Nucleus accumbens (tissue), 56 donors: ENCODE measurements around the gene MSMO1.
A peak's percentile ranks its signal among the peaks of the same experiment; 100 is the strongest.

ENCODE experiments used
- DNase-seq, 56 donors: peaks; one replicate each; lab custom pipeline; 2025; lab: John Stamatoyannopoulos, UW

MSMO1 gene

DNA sequence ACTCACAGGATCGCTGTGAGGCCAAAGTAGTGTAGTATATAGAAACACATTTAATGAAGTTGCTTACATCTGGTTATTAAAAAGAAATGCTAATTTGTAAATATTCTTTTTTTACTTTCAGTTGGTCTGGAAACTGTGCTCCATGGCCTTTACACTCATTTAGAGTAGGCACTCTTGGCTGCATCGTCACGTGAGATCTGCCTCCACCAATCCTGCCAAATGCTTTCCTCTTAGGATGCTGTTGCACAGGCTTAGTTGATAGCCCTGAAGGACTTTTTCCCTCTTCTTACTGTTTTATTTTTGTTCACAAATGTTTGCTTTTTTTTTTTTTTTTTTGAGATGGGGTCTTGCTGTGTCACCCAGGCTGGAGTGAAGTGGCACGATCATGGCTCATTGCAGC lies 57.7 kb downstream of the MSMO1 start:
- DNase-seq: peak in 4 of 56 donors; percentile 0 to 6 (median 4)

DNA sequence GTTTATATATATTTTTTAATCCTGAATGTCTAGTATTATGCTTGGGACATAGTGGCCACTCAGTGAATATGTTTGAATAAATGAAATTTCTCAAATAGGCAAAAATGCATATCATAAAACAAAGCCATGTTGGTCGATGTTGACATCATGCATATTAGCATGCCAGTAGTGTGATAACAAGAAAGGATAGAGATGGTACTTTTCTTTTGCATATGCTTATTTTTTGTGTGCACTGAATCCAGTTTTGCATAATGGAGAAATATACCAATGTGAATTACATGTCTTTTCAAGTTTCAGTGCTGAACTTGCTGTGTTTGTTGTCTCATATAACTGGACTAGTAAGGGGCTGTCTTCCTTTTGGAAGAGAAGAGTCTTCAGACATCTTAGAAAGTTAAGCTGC lies 58.9 kb downstream of the MSMO1 start:
- no peak for DNase-seq

DNA sequence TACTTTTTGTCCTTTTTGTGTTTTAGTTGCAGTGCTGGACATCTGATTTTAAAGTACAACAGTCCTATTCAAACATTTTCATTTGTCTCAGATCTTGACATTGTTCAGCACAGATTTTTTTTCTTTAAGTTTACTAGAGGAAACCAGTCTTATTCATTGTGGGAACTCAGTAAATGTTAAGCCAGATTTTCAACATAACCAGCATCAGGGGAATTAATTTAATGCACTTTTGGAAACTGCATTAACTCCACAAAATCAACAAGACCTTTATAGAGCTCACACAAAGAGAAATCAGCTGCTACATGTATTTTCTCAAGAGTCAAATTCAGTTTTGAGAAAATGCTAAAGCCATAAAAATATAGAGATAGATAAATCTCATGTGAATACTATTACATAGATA lies 61.3 kb downstream of the MSMO1 start:
- no peak for DNase-seq
